DOHH2 (cell line): ENCODE data around the gene IRAK2.

Experiments used
- H3F3A ChIP-seq: fragments of 200-600 bp; sonication (generic), shearing (Covaris generic); 2 replicates; pipeline ENCODE4 v1.6.0; 2016; ENCODE audit warnings: antibody characterized with exemption, mild to moderate bottlenecking; ENCODE audit not compliant: control insufficient read depth, insufficient read depth
- H3K27ac ChIP-seq: fragments of 200-600 bp; sonication (generic); 2 replicates; pipeline ENCODE4 v1.5.1; 2014; ENCODE audit warnings: low read depth, mild to moderate bottlenecking, low read length, moderate library complexity
- H3K27me3 ChIP-seq: fragments of 200-600 bp; sonication (generic); 2 replicates; pipeline ENCODE4 v1.6.1; 2014; ENCODE audit warnings: mild to moderate bottlenecking, low read length, mixed read lengths; ENCODE audit not compliant: control insufficient read depth
- H3K36me3 ChIP-seq: fragments of 200-600 bp; sonication (generic); 2 replicates; pipeline ENCODE4 v1.6.1; 2014; ENCODE audit warnings: mild to moderate bottlenecking, low read length, moderate library complexity, mixed read lengths; ENCODE audit not compliant: control insufficient read depth
- H3K4me1 ChIP-seq: fragments of 200-600 bp; sonication (generic); 2 replicates; pipeline ENCODE4 v1.6.1; 2014; ENCODE audit warnings: mild to moderate bottlenecking, low read length, mixed read lengths; ENCODE audit not compliant: control insufficient read depth
- H3K4me2 ChIP-seq: fragments of 200-600 bp; sonication (generic); 2 replicates; pipeline ENCODE4 v1.6.0; 2014; ENCODE audit warnings: mild to moderate bottlenecking, low read length, moderate library complexity
- H3K4me3 ChIP-seq: fragments of 200-600 bp; sonication (generic); 2 replicates; pipeline ENCODE4 v1.5.1; 2014; ENCODE audit warnings: mild to moderate bottlenecking, low read length, mixed read lengths
- H3K79me2 ChIP-seq: fragments of 200-600 bp; sonication (generic); 2 replicates; pipeline ENCODE4 v1.6.1; 2014; ENCODE audit warnings: mild to moderate bottlenecking, low read length, mixed read lengths; ENCODE audit not compliant: control insufficient read depth
- H3K9me2 ChIP-seq: fragments of 200-600 bp; sonication (generic); replicated peaks from 2 replicates; pipeline ENCODE4 v1.6.1; 2014; ENCODE audit warnings: mild to moderate bottlenecking, low read length, mixed read lengths; ENCODE audit not compliant: control insufficient read depth
- H3K9me3 ChIP-seq: fragments of 200-600 bp; sonication (generic); 2 replicates; pipeline ENCODE4 v1.6.1; 2014; ENCODE audit warnings: antibody characterized with exemption, low read length, mixed read lengths; ENCODE audit not compliant: control insufficient read depth, insufficient read depth
- H4K20me1 ChIP-seq: fragments of 200-600 bp; sonication (generic); 2 replicates; pipeline ENCODE4 v1.6.0; 2014; ENCODE audit warnings: low read depth, mild to moderate bottlenecking, antibody characterized with exemption, low read length, moderate library complexity; ENCODE audit not compliant: control insufficient read depth, insufficient read depth
- CTCF ChIP-seq: fragments of 200-600 bp; sonication (generic); IDR thresholded peaks from one replicate; pipeline ENCODE4 v1.5.1; 2014; ENCODE audit warnings: antibody characterized with exemption, mild to moderate bottlenecking, low read depth, low read length; ENCODE audit not compliant: poor library complexity, severe bottlenecking
- EZH2phosphoT487 ChIP-seq: fragments of 200-600 bp; sonication (generic); IDR thresholded peaks from 2 replicates; pipeline ENCODE4 v1.6.1; 2017; ENCODE audit warnings: borderline replicate concordance, mild to moderate bottlenecking, antibody characterized with exemption, low read length, moderate library complexity, mixed read lengths

The IRAK2 gene

GRCh38 chr3:10198761-10199649, 34.3 kb downstream of the IRAK2 start:
- Histone ChIP-seq H3K4me1 (peaks cover 79% of the 10 kb centered on the region), H3K36me3 (peaks cover 34% of the 10 kb centered on the region), H3K27me3 (no peaks in the 10 kb centered on the region), H3K79me2 (peaks cover 32% of the 10 kb centered on the region), H3K9me2 (no peaks in the 10 kb centered on the region), H3K4me3 (peak overlapping the region; percentile 47), H4K20me1 (no peaks in the 10 kb centered on the region), H3K9me3 (no peaks in the 10 kb centered on the region), H3F3A (peaks cover 15% of the 10 kb centered on the region), H3K4me2 (peak overlapping the region; percentile 66), H3K27ac (peak overlapping the region; percentile 92)
- TF ChIP-seq CTCF, result no peak
- TF ChIP-seq EZH2phosphoT487, result no peak

GRCh38 chr3:10204921-10205320, 40.2 kb downstream of the IRAK2 start:
- Histone ChIP-seq H3K36me3 (peaks cover 29% of the 10 kb centered on the region), H3K9me3 (no peaks in the 10 kb centered on the region), H4K20me1 (no peaks in the 10 kb centered on the region), H3K79me2 (no peaks in the 10 kb centered on the region; the same call in 1 of the 2 replicates), H3K4me2 (no peak overlapping the region), H3F3A (no peaks in the 10 kb centered on the region), H3K4me1 (peaks cover 28% of the 10 kb centered on the region), H3K4me3 (no peak overlapping the region), H3K9me2 (no peaks in the 10 kb centered on the region), H3K27ac (no peak overlapping the region), H3K27me3 (no peaks in the 10 kb centered on the region)
- no peak for TF ChIP-seq EZH2phosphoT487
- no peak for TF ChIP-seq CTCF

- H3K27ac ChIP-seq, result no peak overlapping the region
- no peak overlapping the region for H3K4me3 ChIP-seq
- TF ChIP-seq EZH2phosphoT487 (no peak), CTCF (no peak)
- H4K20me1 ChIP-seq, result no peaks in the 10 kb centered on the region
- H3K79me2 ChIP-seq, result no peaks in the 10 kb centered on the region
- no peaks in the 10 kb centered on the region for H3K27me3 ChIP-seq
- peaks cover 26% of the 10 kb centered on the region for H3K36me3 ChIP-seq
- no peaks in the 10 kb centered on the region for H3K9me2 ChIP-seq
- no peak overlapping the region for H3K4me2 ChIP-seq
- H3F3A ChIP-seq, result peaks cover 4% of the 10 kb centered on the region; the same call in 1 of the 2 replicates
- H3K9me3 ChIP-seq, result no peaks in the 10 kb centered on the region
- H3K4me1 ChIP-seq, result peaks cover 28% of the 10 kb centered on the region
These were observed 40.9 kb downstream of the IRAK2 start for GRCh38 chr3:10205451-10206165.
